Midbrain (tissue), 1 donor: ENCODE results near the gene KLHL8.

Experiments
- DNase-seq: peaks from one replicate; lab custom pipeline; 2025; lab: John Stamatoyannopoulos, UW

KLHL8 gene

GRCh38 chr4:87121341-87122065 is 98.9 kb downstream of the KLHL8 start:
- DNase-seq, result no peak

DNA sequence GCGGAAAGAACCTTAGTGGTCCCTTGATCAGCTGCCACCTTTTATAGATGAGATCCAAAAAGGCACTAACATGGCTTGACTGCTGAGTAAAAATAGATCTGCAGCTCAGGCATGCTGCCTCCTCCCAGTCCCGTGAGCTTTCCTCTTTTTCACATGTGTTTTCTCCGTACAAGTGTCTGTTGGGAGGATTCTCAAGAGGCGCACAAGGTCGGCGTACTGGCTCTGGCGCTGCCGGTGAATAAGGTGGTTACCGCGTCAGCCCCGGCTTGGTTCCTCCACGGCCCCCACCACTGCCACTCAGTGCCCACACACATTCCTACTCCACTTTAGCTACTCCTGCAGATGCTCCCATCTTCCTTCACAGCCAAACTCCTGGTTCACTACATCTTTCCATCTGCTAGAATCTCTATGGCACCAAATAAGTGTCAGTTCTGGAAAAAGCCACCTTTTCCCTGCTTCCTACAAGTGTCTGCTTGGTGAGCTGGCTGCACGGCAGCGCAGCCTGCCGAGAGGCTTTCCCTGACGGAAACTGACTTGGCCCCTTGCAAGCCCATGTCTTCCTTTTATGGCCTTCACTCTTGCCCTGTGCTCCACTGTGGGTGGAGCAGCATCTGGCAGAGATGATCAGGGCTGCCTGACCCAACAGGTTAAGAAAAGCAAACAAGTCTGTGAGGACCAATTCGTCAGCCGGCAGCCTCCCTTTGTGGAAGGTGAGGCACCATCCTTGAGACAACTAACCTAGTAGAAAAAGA is 99.8 kb downstream of the KLHL8 start:
- DNase-seq, result no peak

DNA sequence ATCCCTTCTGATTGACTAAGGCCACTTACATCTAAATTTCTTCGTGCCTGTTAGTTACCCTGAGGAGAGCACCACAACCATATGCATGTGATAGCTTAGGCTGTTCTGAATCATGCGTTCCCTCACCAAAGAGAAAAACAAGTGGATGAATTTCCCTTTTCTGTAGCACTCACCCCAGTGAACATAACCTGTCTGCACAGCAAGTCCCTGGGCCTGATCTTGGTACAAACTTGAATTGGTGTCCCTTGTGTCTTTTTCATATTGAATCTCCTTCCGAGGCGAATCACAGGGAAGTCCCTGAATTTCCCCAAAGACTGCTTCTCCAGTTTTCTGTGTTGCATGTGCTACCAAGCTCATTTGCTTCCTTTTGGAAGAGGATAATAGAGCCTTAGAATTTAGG is 100.4 kb downstream of the KLHL8 start:
- DNase-seq, result no peak

DNA sequence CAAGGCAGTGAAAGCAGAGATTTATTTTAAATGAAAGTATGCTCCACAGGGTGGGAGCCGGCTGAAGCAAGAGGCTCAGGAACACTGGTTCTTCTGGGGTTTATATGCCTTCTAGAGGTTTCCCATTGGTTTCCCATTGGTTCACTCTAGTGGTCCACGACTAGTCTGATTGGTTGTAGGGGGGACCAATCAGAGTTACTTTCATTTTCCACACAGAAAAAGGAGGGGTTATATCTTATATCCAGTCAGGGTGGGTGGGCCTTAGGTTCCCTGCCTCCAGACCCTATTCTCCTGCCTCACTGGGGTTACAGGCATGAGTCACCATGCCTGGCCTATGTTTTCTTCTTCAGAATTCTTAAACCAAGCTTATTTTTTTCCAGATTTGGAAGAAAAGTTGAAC is 101.6 kb downstream of the KLHL8 start:
- no peak for DNase-seq

- no peak for DNase-seq
Observed at GRCh38 chr4:87118421-87118820, 102.0 kb downstream of the KLHL8 start.

DNA sequence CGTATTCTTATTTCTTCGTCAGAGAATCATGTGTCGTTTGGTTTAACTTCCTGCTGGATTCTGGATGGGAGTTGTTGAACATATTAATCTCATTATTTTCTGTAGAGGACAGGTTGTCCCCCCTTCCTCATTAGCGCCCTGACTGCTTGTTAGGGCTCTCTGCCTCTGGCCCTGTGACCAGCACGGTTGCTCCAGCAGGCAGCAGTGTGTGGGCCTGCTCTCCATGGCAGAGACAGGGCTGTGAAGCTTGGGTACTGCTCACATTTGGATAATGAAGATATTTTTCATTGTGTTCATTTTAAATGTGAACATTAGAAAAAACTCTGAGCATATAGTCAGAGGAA is 102.7 kb downstream of the KLHL8 start:
- DNase-seq, result no peak

GRCh38 chr4:87117051-87117731 is 103.2 kb downstream of the KLHL8 start:
- DNase-seq, result no peak

DNA sequence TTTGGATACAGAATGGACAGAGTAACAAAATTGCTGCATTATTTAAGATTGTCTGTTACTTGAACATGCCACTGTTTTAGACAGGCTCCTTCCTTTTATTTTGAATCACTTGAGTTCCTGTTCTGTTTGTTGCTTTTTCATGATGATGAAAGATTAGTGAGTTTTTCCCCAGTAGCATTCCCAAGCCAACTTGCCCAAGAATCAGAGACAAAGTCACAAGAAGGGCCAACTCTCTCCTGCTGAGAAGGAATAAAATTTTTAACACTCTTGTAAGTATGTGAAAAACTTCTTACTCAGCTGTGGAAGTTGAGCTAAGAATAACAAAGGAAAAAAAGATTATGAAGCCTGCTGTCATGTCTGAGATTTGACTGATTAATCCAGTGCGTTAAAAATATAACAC is 104.2 kb downstream of the KLHL8 start:
- DNase-seq, result no peak

GRCh38 chr4:87114245-87115062 is 106.0 kb downstream of the KLHL8 start:
- DNase-seq, result no peak

DNA sequence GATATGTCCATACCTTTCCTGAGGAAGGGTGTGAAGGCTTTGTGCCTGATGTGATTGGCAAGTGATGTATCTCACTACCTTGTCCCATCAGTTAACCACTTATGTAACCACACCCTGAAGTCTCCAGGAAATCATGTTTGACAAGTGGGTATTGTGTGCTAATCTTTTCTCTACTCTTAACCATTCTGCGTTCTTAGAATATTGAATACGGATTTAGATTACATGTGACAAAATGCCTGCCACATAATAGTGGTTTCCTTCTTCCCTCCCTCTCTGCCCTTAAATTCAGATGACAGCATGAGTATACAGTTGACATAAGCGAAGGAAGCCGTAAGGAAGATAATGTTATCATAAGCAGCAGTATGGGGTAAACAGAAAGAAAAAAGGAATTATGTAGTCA is 108.4 kb downstream of the KLHL8 start:
- no peak for DNase-seq
